Neural progenitor cell (in vitro differentiated cells): Measurements from ENCODE around the gene SLC16A2. TPM values are rescaled to one million over a fixed set of nuclear protein-coding genes. Genes with fewer than 3 reads are reported as not detected.

Experiments used
- DNase-seq: peaks from one replicate; pipeline ENCODE4 v3.0.0-alpha.2; 2016; ENCODE audit warnings: low spot score
- H2AFZ ChIP-seq: fragments of 200-600 bp; sonication (generic); replicated peaks from 2 replicates; pipeline ENCODE4 v1.6.1; 2016; ENCODE audit warnings: antibody characterized with exemption
- H3F3A ChIP-seq: fragments of 200-600 bp; sonication (generic); 2 replicates; pipeline ENCODE4 v1.6.1; 2016; ENCODE audit warnings: antibody characterized with exemption, low read depth
- H3K27ac ChIP-seq: fragments of 200-600 bp; sonication (generic); 2 replicates; pipeline ENCODE4 v1.5.1; 2016; ENCODE audit warnings: mild to moderate bottlenecking
- H3K27me3 ChIP-seq: fragments of 200-600 bp; sonication (generic); 2 replicates; pipeline ENCODE4 v1.6.1; 2016; ENCODE audit warnings: mild to moderate bottlenecking, moderate library complexity
- H3K36me3 ChIP-seq: fragments of 200-600 bp; sonication (generic); 2 replicates; pipeline ENCODE4 v1.5.1; 2016
- H3K4me1 ChIP-seq: fragments of 200-600 bp; sonication (generic); 2 replicates; pipeline ENCODE4 v1.6.1; 2016; ENCODE audit warnings: mixed run types
- H3K4me2 ChIP-seq: fragments of 200-600 bp; sonication (generic); 2 replicates; pipeline ENCODE4 v1.6.1; 2016
- H3K4me3 ChIP-seq: fragments of 200-600 bp; sonication (generic); 2 replicates; pipeline ENCODE4 v1.5.1; 2016
- H3K79me2 ChIP-seq: fragments of 200-600 bp; sonication (generic); 2 replicates; pipeline ENCODE4 v1.6.1; 2016; ENCODE audit warnings: low read depth
- H3K9ac ChIP-seq: fragments of 200-600 bp; sonication (generic); 2 replicates; pipeline ENCODE4 v1.6.1; 2016
- H3K9me3 ChIP-seq: fragments of 200-600 bp; sonication (generic); 2 replicates; pipeline ENCODE4 v1.5.1; 2016; ENCODE audit warnings: low read depth
- H4K20me1 ChIP-seq: fragments of 200-600 bp; sonication (generic); 2 replicates; pipeline ENCODE4 v1.6.1; 2016; ENCODE audit warnings: low read depth
- H3K27ac Mint-ChIP-seq: 3 replicates; pipeline ENCODE4 v1.8.0; 2021; ENCODE audit warnings: mixed read lengths
- H3K27me3 Mint-ChIP-seq: 2 replicates; pipeline ENCODE4 v1.8.0; 2022; ENCODE audit warnings: low read depth, mild to moderate bottlenecking, inconsistent platforms, moderate library complexity, mixed read lengths; ENCODE audit not compliant: insufficient read depth
- H3K36me3 Mint-ChIP-seq: 3 replicates; pipeline ENCODE4 v1.8.0; 2021; ENCODE audit warnings: mixed read lengths
- H3K4me1 Mint-ChIP-seq: 3 replicates; pipeline ENCODE4 v1.8.0; 2021; ENCODE audit warnings: mixed read lengths
- H3K4me3 Mint-ChIP-seq: 3 replicates; pipeline ENCODE4 v1.8.0; 2021; ENCODE audit warnings: mild to moderate bottlenecking, moderate library complexity, mixed read lengths
- H3K9me3 Mint-ChIP-seq: 3 replicates; pipeline ENCODE4 v1.8.0; 2020; ENCODE audit warnings: mixed read lengths
- CTCF ChIP-seq: fragments of 200-600 bp; sonication (generic); IDR thresholded peaks from 2 replicates; pipeline ENCODE4 v1.5.1; 2017; ENCODE audit warnings: antibody characterized with exemption, mild to moderate bottlenecking
- EZH2 ChIP-seq: fragments of 200-600 bp; sonication (generic); IDR thresholded peaks from 2 replicates; pipeline ENCODE4 v1.6.1; 2017; ENCODE audit warnings: antibody characterized with exemption, mild to moderate bottlenecking, moderate library complexity
- EZH2phosphoT487 ChIP-seq: fragments of 200-600 bp; sonication (generic); IDR thresholded peaks from 2 replicates; pipeline ENCODE4 v1.6.1; 2017; ENCODE audit warnings: antibody characterized with exemption
- total RNA-seq: library from RNA; depleted of rRNA; stranded (reverse); fragments of >200 nt; gene quantifications from 2 replicates; pipeline ENCODE4 v1.2.3, GENCODE V29; 2015; ENCODE audit warnings: low replicate concordance

Gene SLC16A2
- total RNA-seq, 1 donor from 2014 or later = 12.6 TPM

GRCh38 chrX:74420196-74421035 is 877 bp upstream of the SLC16A2 start:
- peaks cover 6% of the 10 kb centered on the region for H3K36me3 Mint-ChIP-seq
- no peaks in the 10 kb centered on the region for H3K36me3 ChIP-seq
- TF ChIP-seq EZH2 (no peak), EZH2phosphoT487 (no peak), CTCF (peak; percentile 7)
- H3K27ac Mint-ChIP-seq = peak overlapping the region; percentile 97
- H3K9ac ChIP-seq = no peak overlapping the region
- DNase-seq = peak; percentile 78
- peaks cover 10% of the 10 kb centered on the region for H3K79me2 ChIP-seq
- peak overlapping the region; percentile 68 for H3K4me3 ChIP-seq
- H3F3A ChIP-seq = peaks cover 39% of the 10 kb centered on the region
- no peaks in the 10 kb centered on the region for H3K9me3 ChIP-seq
- H3K4me1 ChIP-seq = peaks cover 5% of the 10 kb centered on the region
- peaks cover 4% of the 10 kb centered on the region for H3K9me3 Mint-ChIP-seq
- H3K27me3 ChIP-seq = no peaks in the 10 kb centered on the region
- H2AFZ ChIP-seq = peak overlapping the region; percentile 69
- H3K4me1 Mint-ChIP-seq = peaks cover 25% of the 10 kb centered on the region
- no peaks in the 10 kb centered on the region for H4K20me1 ChIP-seq
- no peak overlapping the region for H3K27ac ChIP-seq
- H3K4me3 Mint-ChIP-seq = peak overlapping the region; percentile 93
- H3K27me3 Mint-ChIP-seq = peaks cover 3% of the 10 kb centered on the region
- peak overlapping the region; percentile 90 for H3K4me2 ChIP-seq

GRCh38 chrX:74421740-74422352 is 553 bp downstream of the SLC16A2 start:
- no peaks in the 10 kb centered on the region for H3K27me3 ChIP-seq
- H3K9ac ChIP-seq = no peak overlapping the region
- no peaks in the 10 kb centered on the region for H3K36me3 ChIP-seq
- TF ChIP-seq EZH2 (no peak), CTCF (no peak), EZH2phosphoT487 (no peak)
- Mint-ChIP-seq H3K4me1 (peaks cover 25% of the 10 kb centered on the region), H3K9me3 (peaks cover 4% of the 10 kb centered on the region), H3K4me3 (peak overlapping the region; percentile 93), H3K27ac (peak overlapping the region; percentile 83), H3K36me3 (peaks cover 6% of the 10 kb centered on the region), H3K27me3 (peaks cover 3% of the 10 kb centered on the region)
- peak overlapping the region; percentile 68 for H3K4me3 ChIP-seq
- H3K4me2 ChIP-seq = peak overlapping the region; percentile 90
- peaks cover 5% of the 10 kb centered on the region for H3K4me1 ChIP-seq
- H3K27ac ChIP-seq = no peak overlapping the region
- peaks cover 39% of the 10 kb centered on the region for H3F3A ChIP-seq
- H3K79me2 ChIP-seq = peaks cover 10% of the 10 kb centered on the region
- no peak for DNase-seq
- no peaks in the 10 kb centered on the region for H4K20me1 ChIP-seq
- no peaks in the 10 kb centered on the region for H3K9me3 ChIP-seq
- H2AFZ ChIP-seq = peak overlapping the region; percentile 68

GRCh38 chrX:74422576-74423288 is 1.4 kb downstream of the SLC16A2 start:
- TF ChIP-seq EZH2 = no peak
- TF ChIP-seq CTCF = peak; percentile 39
- no peak for TF ChIP-seq EZH2phosphoT487
- Mint-ChIP-seq H3K36me3 (peaks cover 12% of the 10 kb centered on the region), H3K4me3 (peak overlapping the region; percentile 93), H3K27me3 (peaks cover 6% of the 10 kb centered on the region), H3K27ac (peak overlapping the region; percentile 95), H3K9me3 (peaks cover 4% of the 10 kb centered on the region), H3K4me1 (peaks cover 25% of the 10 kb centered on the region)
- Histone ChIP-seq H3K36me3 (no peaks in the 10 kb centered on the region), H3K9me3 (no peaks in the 10 kb centered on the region), H3F3A (peaks cover 39% of the 10 kb centered on the region), H2AFZ (peak overlapping the region; percentile 68), H3K9ac (no peak overlapping the region), H4K20me1 (no peaks in the 10 kb centered on the region), H3K4me2 (peak overlapping the region; percentile 90), H3K79me2 (peaks cover 10% of the 10 kb centered on the region), H3K27me3 (no peaks in the 10 kb centered on the region), H3K27ac (peak overlapping the region; percentile 76), H3K4me3 (peak overlapping the region; percentile 68), H3K4me1 (peaks cover 5% of the 10 kb centered on the region)
- peak; percentile 78 for DNase-seq
